ENCODE data around the gene IQCB1. TPM values are rescaled to one million over a fixed set of nuclear protein-coding genes. Genes with fewer than 3 reads are reported as not detected.

IQCB1 gene
- total RNA-seq, 4 donors from 2014 or later = 8.2 to 33.8 (median 23.3) TPM

GRCh38 chr3:121835465-121835801, 573 bp upstream of the IQCB1 start:
- 0% methylated on average over 10 to 11 of the region's 11 CpGs for WGBS, 2 donors
- Histone ChIP-seq H3K4me1 (peaks cover 4 to 34% (median 9%) of the 10 kb centered on the region in 3 donors), H3K9me3 (no peaks in the 10 kb centered on the region), H3K4me3 (peak overlapping the region; percentile 64 to 78 (median 76)), H3K36me3 (peaks cover 0 to 15% (median 0%) of the 10 kb centered on the region in 3 donors), H3K27me3 (no peaks in the 10 kb centered on the region), H3K27ac (peak overlapping the region; percentile 89 to 93 (median 91))
- intact Hi-C loops (cut with DNase I) = no loop called here
- DNase-seq = no peak
- TF ChIP-seq, protein P1, sequence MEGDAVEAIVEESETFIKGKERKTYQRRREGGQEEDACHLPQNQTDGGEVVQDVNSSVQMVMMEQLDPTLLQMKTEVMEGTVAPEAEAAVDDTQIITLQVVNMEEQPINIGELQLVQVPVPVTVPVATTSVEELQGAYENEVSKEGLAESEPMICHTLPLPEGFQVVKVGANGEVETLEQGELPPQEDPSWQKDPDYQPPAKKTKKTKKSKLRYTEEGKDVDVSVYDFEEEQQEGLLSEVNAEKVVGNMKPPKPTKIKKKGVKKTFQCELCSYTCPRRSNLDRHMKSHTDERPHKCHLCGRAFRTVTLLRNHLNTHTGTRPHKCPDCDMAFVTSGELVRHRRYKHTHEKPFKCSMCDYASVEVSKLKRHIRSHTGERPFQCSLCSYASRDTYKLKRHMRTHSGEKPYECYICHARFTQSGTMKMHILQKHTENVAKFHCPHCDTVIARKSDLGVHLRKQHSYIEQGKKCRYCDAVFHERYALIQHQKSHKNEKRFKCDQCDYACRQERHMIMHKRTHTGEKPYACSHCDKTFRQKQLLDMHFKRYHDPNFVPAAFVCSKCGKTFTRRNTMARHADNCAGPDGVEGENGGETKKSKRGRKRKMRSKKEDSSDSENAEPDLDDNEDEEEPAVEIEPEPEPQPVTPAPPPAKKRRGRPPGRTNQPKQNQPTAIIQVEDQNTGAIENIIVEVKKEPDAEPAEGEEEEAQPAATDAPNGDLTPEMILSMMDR (IDR thresholded peaks at IDR 0.05) = no peak
- no peak for TF ChIP-seq POLR2A (IDR thresholded peaks at IDR 0.05)

DNA sequence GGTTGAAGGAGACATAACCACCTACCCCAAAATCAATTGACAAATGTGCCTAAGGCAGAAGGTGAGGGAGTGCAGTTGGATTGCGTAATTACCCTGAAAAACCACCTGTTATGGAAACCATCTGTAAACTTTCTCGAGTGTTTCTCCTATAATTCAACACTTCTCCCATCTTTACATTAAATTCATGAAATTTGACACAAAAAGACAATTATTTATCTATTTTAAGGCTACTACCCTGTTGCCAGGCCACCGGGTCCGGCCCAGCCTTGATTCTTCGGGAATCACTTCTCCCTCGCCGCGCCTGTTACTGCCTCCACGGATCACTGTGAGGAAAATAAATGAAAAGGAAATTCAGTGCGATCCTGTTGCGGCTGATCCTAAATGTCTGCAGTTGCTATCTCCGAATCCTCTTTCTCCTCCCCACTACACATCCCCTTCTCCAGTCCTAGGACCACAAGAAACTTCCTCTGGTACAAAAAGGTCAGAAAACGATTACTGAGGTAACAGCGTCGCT, 646 bp downstream of the IQCB1 start:
- DNase-seq = no peak
- Histone ChIP-seq H3K9me3 (no peaks in the 10 kb centered on the region), H3K36me3 (peaks cover 0 to 18% (median 0%) of the 10 kb centered on the region in 3 donors), H3K4me3 (peak overlapping the region; percentile 64 to 78 (median 76)), H3K27ac (peak overlapping the region; percentile 89 to 93 (median 91)), H3K4me1 (peaks cover 4 to 34% (median 9%) of the 10 kb centered on the region in 3 donors), H3K27me3 (no peaks in the 10 kb centered on the region)
- TF ChIP-seq, protein P1 (IDR thresholded peaks at IDR 0.05) = no peak
- no peak for TF ChIP-seq POLR2A (IDR thresholded peaks at IDR 0.05)
- intact Hi-C loops (cut with DNase I) = no loop called here
- 7 to 8% methylated on average over 15 of the region's 15 CpGs for WGBS, 2 donors

- no peak for TF ChIP-seq POLR2A (IDR thresholded peaks at IDR 0.05)
- TF ChIP-seq, protein P1 (IDR thresholded peaks at IDR 0.05) = no peak
- H3K36me3 ChIP-seq = peaks cover 0 to 98% (median 21%) of the 10 kb centered on the region in 3 donors
- H3K4me1 ChIP-seq = no peaks in the 10 kb centered on the region
- no peaks in the 10 kb centered on the region for H3K27me3 ChIP-seq
- H3K4me3 ChIP-seq = no peak overlapping the region
- peaks cover 0 to 22% (median 0%) of the 10 kb centered on the region in 3 donors for H3K9me3 ChIP-seq
- intact Hi-C loops (cut with DNase I) = no loop called here
- DNase-seq = no peak
- no peak overlapping the region for H3K27ac ChIP-seq
- WGBS, 2 donors = 87 to 100% methylated on average over 1 of the region's 1 CpG
Observed at GRCh38 chr3:121822973-121823372, 11.9 kb downstream of the IQCB1 start.

DNA sequence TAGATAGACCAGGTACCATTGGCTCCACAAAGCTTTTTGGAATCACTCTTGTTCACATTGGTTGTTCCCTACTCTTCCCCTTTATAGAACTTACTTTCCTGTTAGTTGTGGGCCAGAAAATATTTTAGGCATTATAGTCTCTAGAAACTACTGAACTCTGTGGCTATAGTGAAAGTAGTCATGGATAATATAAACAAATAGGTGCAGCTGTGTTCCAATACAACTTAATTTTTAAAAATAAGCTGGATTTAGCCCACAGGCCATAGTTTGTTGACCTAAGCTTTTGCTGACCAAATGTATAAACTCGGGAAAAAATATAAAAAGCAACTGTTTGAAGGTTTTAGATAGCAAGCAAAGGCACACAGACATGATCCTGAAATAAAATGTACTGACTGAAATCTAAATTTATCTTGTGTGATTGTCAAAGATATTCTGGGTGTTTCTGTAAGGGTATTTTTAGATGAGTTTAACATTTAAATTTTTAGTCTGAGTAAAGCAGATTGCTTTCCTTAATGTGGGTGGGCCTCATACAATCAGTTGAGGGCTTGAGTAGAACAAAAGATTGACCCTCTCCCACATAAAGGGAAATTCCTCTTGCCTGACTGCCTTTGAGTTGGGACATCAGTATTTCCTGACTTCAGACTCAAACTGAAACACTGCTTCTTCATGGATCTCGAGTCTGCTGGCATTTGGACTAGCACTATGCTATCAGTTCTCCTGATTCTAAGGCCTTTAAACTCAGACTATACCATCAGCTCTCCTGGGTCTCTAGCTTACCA, 13.2 kb downstream of the IQCB1 start:
- no peak overlapping the region for H3K4me3 ChIP-seq
- intact Hi-C loops (cut with DNase I) = no loop called here
- H3K27ac ChIP-seq = no peak overlapping the region
- peaks cover 0 to 22% (median 0%) of the 10 kb centered on the region in 3 donors for H3K9me3 ChIP-seq
- no peak for DNase-seq
- 85 to 86% methylated on average over 2 of the region's 2 CpGs for WGBS, 2 donors
- peaks cover 0 to 98% (median 21%) of the 10 kb centered on the region in 3 donors for H3K36me3 ChIP-seq
- H3K4me1 ChIP-seq = no peaks in the 10 kb centered on the region
- TF ChIP-seq, protein P1 (IDR thresholded peaks at IDR 0.05) = no peak
- TF ChIP-seq POLR2A (IDR thresholded peaks at IDR 0.05) = no peak
- no peaks in the 10 kb centered on the region for H3K27me3 ChIP-seq

DNA sequence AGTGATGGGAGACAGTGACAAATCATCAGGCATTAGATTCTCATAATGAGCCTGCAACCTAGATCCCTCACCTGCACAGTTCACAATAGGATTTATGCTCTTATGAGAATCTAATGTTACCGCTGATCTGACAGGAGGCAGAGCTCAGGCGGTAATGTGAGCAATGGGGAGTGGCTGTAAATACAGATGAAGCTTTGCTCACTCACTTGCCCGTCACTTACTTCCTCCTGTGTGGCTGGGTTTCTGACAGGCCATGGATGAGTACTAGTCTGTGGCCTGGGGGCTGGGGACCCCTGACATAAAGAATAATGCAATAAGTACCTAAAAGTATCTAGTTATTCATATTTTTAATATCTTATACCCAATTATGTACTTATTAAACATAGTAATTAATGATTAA, 15.6 kb downstream of the IQCB1 start:
- Histone ChIP-seq H3K27me3 (no peaks in the 10 kb centered on the region), H3K27ac (no peak overlapping the region), H3K9me3 (peaks cover 0 to 21% (median 0%) of the 10 kb centered on the region in 3 donors), H3K4me3 (no peak overlapping the region), H3K4me1 (no peaks in the 10 kb centered on the region), H3K36me3 (peaks cover 0 to 93% (median 8%) of the 10 kb centered on the region in 3 donors)
- intact Hi-C loops (cut with DNase I) = no loop called here
- 80 to 92% methylated on average over 3 of the region's 3 CpGs for WGBS, 2 donors
- TF ChIP-seq, protein P1 (IDR thresholded peaks at IDR 0.05) = no peak
- TF ChIP-seq POLR2A (IDR thresholded peaks at IDR 0.05) = no peak
- DNase-seq = no peak
